Stomach (tissue), 4 donors: ENCODE data around the gene C9orf78.

Source experiments
- CTCF ChIP-seq, 7 experiments: fragments of 450-650 bp in 4 of 7; fragments of 200-600 bp in 3 of 7; sonication (generic) in 3 of 7; IDR thresholded peaks; one replicate each; pipeline ENCODE4 v1.5.1; 2016 to 2019; ENCODE audit warnings: antibody characterized with exemption in 7 of 7, control low read depth in 2 of 7, mild to moderate bottlenecking in 1 of 7
- POLR2A ChIP-seq, 4 donors: fragments of 450-650 bp; IDR thresholded peaks; one replicate each; pipeline ENCODE4 v1.6.1; 2016; ENCODE audit warnings: antibody characterized with exemption in 4 of 4, control low read depth in 2 of 4, mild to moderate bottlenecking in 1 of 4, moderate library complexity in 1 of 4

GRCh38 chr9:129851821-129852220, 16.7 kb upstream of the C9orf78 start:
- TF ChIP-seq CTCF (IDR thresholded peaks at IDR 0.05) (no peak), POLR2A (IDR thresholded peaks at IDR 0.05) (no peak)
